ENCODE data around the gene C19orf44. TPM values are rescaled to one million over a fixed set of nuclear protein-coding genes. Genes with fewer than 3 reads are reported as not detected.
A peak's percentile ranks its signal among the peaks of the same experiment; 100 is the strongest.
"Not testable (repeated sequence)": the region's sequence is repeated elsewhere in the genome, so short reads cannot be mapped to it uniquely, and the experiment has no call there.

The C19orf44 gene
- total RNA-seq, 5 donors from 2014 or later (not counting 1 experiment from before 2014, with no cell fraction given), result 2.3 to 4.6 (median 3.3) TPM

DNA sequence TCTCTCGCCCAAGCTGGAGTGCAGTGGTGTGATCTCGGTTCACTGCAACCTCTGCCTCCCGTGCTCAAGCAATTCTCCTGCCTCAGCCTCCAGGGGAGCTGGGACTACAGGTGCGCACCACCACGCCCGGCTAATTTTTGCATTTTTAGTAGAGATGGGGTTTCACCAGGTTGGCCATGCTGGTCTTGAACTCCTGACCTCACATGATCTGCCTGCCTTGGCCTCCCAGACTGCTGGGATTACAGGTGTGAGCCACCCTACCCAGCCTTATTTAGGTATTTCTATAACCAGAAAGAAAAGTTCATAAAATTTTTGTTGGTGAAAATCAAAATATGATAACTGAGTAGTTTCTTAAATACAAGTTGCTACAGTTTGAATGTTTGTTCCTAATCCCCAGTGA is 47.5 kb downstream of the C19orf44 start:
- H3K27ac ChIP-seq (ENCODE audit: low read length); H3K9me3 ChIP-seq; H3K9me3 Mint-ChIP-seq; ATAC-seq (replicated peaks in 1 of 4); DNase-seq; H3K27me3 Mint-ChIP-seq; H3K36me3 Mint-ChIP-seq; H3K27me3 ChIP-seq (replicated peaks in 1 of 2; ENCODE audit: control insufficient read depth in 2 of 2, extremely low read depth in 1 of 2, insufficient read depth in 2 of 2, low read length in 1 of 2); H3K4me3 ChIP-seq (ENCODE audit: control insufficient read depth in 1 of 2, extremely low read depth in 1 of 2, low read length in 1 of 2): not testable (repeated sequence)
- H3K4me1 Mint-ChIP-seq, result peaks cover 43 to 49% (median 43%) of the 10 kb centered on the region in 3 donors
- H3K27ac Mint-ChIP-seq, result peak overlapping the region; percentile 46 to 87
- CTCF ChIA-PET, result interaction anchor here in 1 of 2 donors (1.0 kb wide), 1 partner anchor 22 kb away, joined by 3 read pairs; no protein-coding TSS in a partner anchor
- Histone ChIP-seq H3K4me1 (ENCODE audit: control insufficient read depth in 1 of 2, extremely low read depth in 1 of 2, insufficient read depth in 2 of 2, low read length in 2 of 2) (peaks cover 19 to 53% of the 10 kb centered on the region in 2 experiments), H3K36me3 (ENCODE audit: control insufficient read depth in 2 of 2, extremely low read depth in 1 of 2, insufficient read depth in 1 of 2, low read length in 1 of 2) (peaks cover 0 to 11% of the 10 kb centered on the region in 2 donors)
- POLR2A ChIA-PET, result interaction anchor here in 1 of 2 donors (0.6 to 1.2 kb wide), 3 partner anchors 28 to 533 kb away, joined by 3 to 7 read pairs (median 3); no protein-coding TSS in a partner anchor
- H3K4me3 Mint-ChIP-seq, result peak overlapping the region; percentile 85 to 92 (median 92)
- WGBS (ENCODE audit: insufficient coverage), result no CpG with 5 or more reads among the region's 6 CpGs

GRCh38 chr19:16544473-16545231 is 48.5 kb downstream of the C19orf44 start:
- H3K27me3 ChIP-seq (replicated peaks in 1 of 2; ENCODE audit: control insufficient read depth in 2 of 2, extremely low read depth in 1 of 2, insufficient read depth in 2 of 2, low read length in 1 of 2), result no peaks in the 10 kb centered on the region
- ChIA-PET CTCF (interaction anchor here (0.6 to 0.7 kb wide), 2 partner anchors 87 to 172 kb away, joined by 3 to 5 read pairs; no protein-coding TSS in a partner anchor), POLR2A (no interaction called here)
- H3K27ac Mint-ChIP-seq, result peak overlapping the region; percentile 24 to 76
- H3K9me3 Mint-ChIP-seq, result no peaks in the 10 kb centered on the region
- H3K36me3 ChIP-seq (ENCODE audit: control insufficient read depth in 2 of 2, extremely low read depth in 1 of 2, insufficient read depth in 1 of 2, low read length in 1 of 2), result peaks cover 0 to 9% of the 10 kb centered on the region in 2 donors
- H3K4me1 ChIP-seq (ENCODE audit: control insufficient read depth in 1 of 2, extremely low read depth in 1 of 2, insufficient read depth in 2 of 2, low read length in 2 of 2), result peaks cover 16 to 46% of the 10 kb centered on the region in 2 experiments
- H3K4me3 ChIP-seq (ENCODE audit: control insufficient read depth in 1 of 2, extremely low read depth in 1 of 2, low read length in 1 of 2), result no peak overlapping the region
- 95% methylated on average over 3 of the region's 11 CpGs for WGBS (ENCODE audit: insufficient coverage)
- H3K27ac ChIP-seq (ENCODE audit: low read length), result no peak overlapping the region
- no peaks in the 10 kb centered on the region for H3K9me3 ChIP-seq
- ATAC-seq (replicated peaks in 1 of 4), result no peak
- H3K27me3 Mint-ChIP-seq, result no peaks in the 10 kb centered on the region
- peaks cover 7% of the 10 kb centered on the region for H3K36me3 Mint-ChIP-seq
- H3K4me1 Mint-ChIP-seq, result peaks cover 36 to 42% (median 38%) of the 10 kb centered on the region in 3 donors
- H3K4me3 Mint-ChIP-seq, result peak overlapping the region; percentile 0 to 28 (median 11)
- no peak for DNase-seq

DNA sequence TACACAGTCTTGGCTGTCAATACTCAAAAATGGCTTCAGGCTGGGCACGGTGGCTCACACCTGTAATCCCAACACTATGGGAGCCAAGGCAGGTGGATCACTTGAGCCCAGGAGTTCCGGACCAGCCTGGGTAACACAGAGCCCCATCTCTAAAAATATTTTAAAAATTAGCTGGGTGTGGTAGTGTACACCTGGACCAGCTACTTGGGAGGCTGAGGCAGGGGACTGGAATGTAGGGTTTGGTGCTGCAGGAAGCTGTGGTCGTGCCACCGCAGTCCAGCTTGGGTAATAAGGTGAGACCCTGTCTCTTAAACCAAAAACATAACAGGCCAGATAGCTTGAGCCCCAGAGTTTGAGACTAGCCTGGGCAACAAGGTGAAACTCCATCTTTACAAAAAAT is 52.8 kb downstream of the C19orf44 start:
- ATAC-seq (replicated peaks in 1 of 4) (no peak), DNase-seq (no peak)
- H3K27me3 ChIP-seq (replicated peaks in 1 of 2; ENCODE audit: control insufficient read depth in 2 of 2, extremely low read depth in 1 of 2, insufficient read depth in 2 of 2, low read length in 1 of 2), result no peaks in the 10 kb centered on the region
- no peak overlapping the region for H3K4me3 Mint-ChIP-seq
- CTCF ChIA-PET, result no interaction called here
- H3K27ac Mint-ChIP-seq, result no peak overlapping the region
- H3K9me3 Mint-ChIP-seq, result no peaks in the 10 kb centered on the region
- peaks cover 18% of the 10 kb centered on the region for H3K36me3 Mint-ChIP-seq
- H3K9me3 ChIP-seq, result no peaks in the 10 kb centered on the region
- WGBS (ENCODE audit: insufficient coverage), result 100% methylated on average over 1 of the region's 4 CpGs
- no peaks in the 10 kb centered on the region for H3K27me3 Mint-ChIP-seq
- peaks cover 5 to 21% of the 10 kb centered on the region in 2 donors for H3K36me3 ChIP-seq (ENCODE audit: control insufficient read depth in 2 of 2, extremely low read depth in 1 of 2, insufficient read depth in 1 of 2, low read length in 1 of 2)
- peaks cover 13 to 19% (median 16%) of the 10 kb centered on the region in 3 donors for H3K4me1 Mint-ChIP-seq
- H3K27ac ChIP-seq (ENCODE audit: low read length), result no peak overlapping the region
- POLR2A ChIA-PET, result interaction anchor here in 1 of 2 donors (0.7 kb wide), 1 partner anchor 12 kb away, joined by 4 read pairs; no protein-coding TSS in a partner anchor
- no peak overlapping the region for H3K4me3 ChIP-seq (ENCODE audit: control insufficient read depth in 1 of 2, extremely low read depth in 1 of 2, low read length in 1 of 2)
- peaks cover 5 to 11% of the 10 kb centered on the region in 2 experiments for H3K4me1 ChIP-seq (ENCODE audit: control insufficient read depth in 1 of 2, extremely low read depth in 1 of 2, insufficient read depth in 2 of 2, low read length in 2 of 2)

GRCh38 chr19:16551902-16552301 is 55.7 kb downstream of the C19orf44 start:
- H3K9me3 ChIP-seq; DNase-seq; CTCF ChIA-PET; H3K27me3 ChIP-seq (replicated peaks in 1 of 2; ENCODE audit: control insufficient read depth in 2 of 2, extremely low read depth in 1 of 2, insufficient read depth in 2 of 2, low read length in 1 of 2); H3K4me3 ChIP-seq (ENCODE audit: control insufficient read depth in 1 of 2, extremely low read depth in 1 of 2, low read length in 1 of 2); H3K27ac ChIP-seq (ENCODE audit: low read length); H3K4me1 Mint-ChIP-seq; H3K4me3 Mint-ChIP-seq; H3K4me1 ChIP-seq (ENCODE audit: control insufficient read depth in 1 of 2, extremely low read depth in 1 of 2, insufficient read depth in 2 of 2, low read length in 2 of 2); H3K9me3 Mint-ChIP-seq; H3K27me3 Mint-ChIP-seq; ATAC-seq (replicated peaks in 1 of 4): not testable (repeated sequence)
- H3K36me3 Mint-ChIP-seq, result peaks cover 26% of the 10 kb centered on the region
- WGBS (ENCODE audit: insufficient coverage), result 80% methylated on average over 1 of the region's 6 CpGs
- H3K27ac Mint-ChIP-seq, result peak overlapping the region in 1 of 2 donors; percentile 6
- POLR2A ChIA-PET, result interaction anchor here in 1 of 2 donors (0.6 kb wide), 1 partner anchor 19 kb away, joined by 3 read pairs; no protein-coding TSS in a partner anchor
- peaks cover 10 to 32% of the 10 kb centered on the region in 2 donors for H3K36me3 ChIP-seq (ENCODE audit: control insufficient read depth in 2 of 2, extremely low read depth in 1 of 2, insufficient read depth in 1 of 2, low read length in 1 of 2)

- Mint-ChIP-seq H3K27ac (no peak overlapping the region), H3K36me3 (peaks cover 30% of the 10 kb centered on the region), H3K4me3 (no peak overlapping the region), H3K9me3 (no peaks in the 10 kb centered on the region), H3K4me1 (peaks cover 3 to 9% (median 6%) of the 10 kb centered on the region in 3 donors), H3K27me3 (no peaks in the 10 kb centered on the region)
- DNase-seq (no peak), ATAC-seq (replicated peaks in 1 of 4) (no peak)
- H3K4me3 ChIP-seq (ENCODE audit: control insufficient read depth in 1 of 2, extremely low read depth in 1 of 2, low read length in 1 of 2), result no peak overlapping the region
- peaks cover 10 to 37% of the 10 kb centered on the region in 2 donors for H3K36me3 ChIP-seq (ENCODE audit: control insufficient read depth in 2 of 2, extremely low read depth in 1 of 2, insufficient read depth in 1 of 2, low read length in 1 of 2)
- H3K4me1 ChIP-seq (ENCODE audit: control insufficient read depth in 1 of 2, extremely low read depth in 1 of 2, insufficient read depth in 2 of 2, low read length in 2 of 2), result no peaks in the 10 kb centered on the region
- H3K9me3 ChIP-seq, result no peaks in the 10 kb centered on the region
- CTCF ChIA-PET, result interaction anchor here in 1 of 2 donors (0.7 kb wide), 1 partner anchor 517 kb away, joined by 4 read pairs; no protein-coding TSS in a partner anchor
- no peak overlapping the region for H3K27ac ChIP-seq (ENCODE audit: low read length)
- WGBS (ENCODE audit: insufficient coverage), result 100% methylated on average over 1 of the region's 8 CpGs
- no peaks in the 10 kb centered on the region for H3K27me3 ChIP-seq (replicated peaks in 1 of 2; ENCODE audit: control insufficient read depth in 2 of 2, extremely low read depth in 1 of 2, insufficient read depth in 2 of 2, low read length in 1 of 2)
- POLR2A ChIA-PET, result no interaction called here
These were observed 58.6 kb downstream of the C19orf44 start for GRCh38 chr19:16554776-16555175.

DNA sequence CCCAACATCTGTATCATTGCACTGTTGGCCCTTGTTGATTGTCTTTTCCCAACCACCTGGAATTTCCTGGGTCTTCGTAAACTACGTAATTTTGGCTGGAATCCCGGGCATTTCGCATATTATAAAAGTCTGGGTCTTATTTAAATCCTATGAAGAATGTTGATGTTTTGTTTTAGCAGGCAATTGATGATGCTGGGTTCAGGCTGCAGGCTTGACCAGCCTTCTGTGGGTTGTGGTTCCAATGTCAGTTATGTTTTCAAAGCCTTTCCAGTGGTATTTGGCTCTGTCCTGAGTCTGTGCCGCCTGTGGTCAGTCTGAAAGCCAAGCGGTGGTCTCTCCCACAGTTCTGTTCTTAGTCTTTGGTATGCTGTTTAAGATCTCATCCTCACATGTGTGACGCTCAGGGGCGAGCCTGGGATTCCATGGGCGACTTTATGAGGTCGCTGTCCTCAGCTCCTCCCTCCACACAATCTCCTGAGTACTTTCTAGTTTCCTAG is 63.6 kb downstream of the C19orf44 start:
- no peak overlapping the region for H3K27ac Mint-ChIP-seq
- peaks cover 4 to 10% (median 5%) of the 10 kb centered on the region in 3 donors for H3K4me1 Mint-ChIP-seq
- H3K4me3 Mint-ChIP-seq, result no peak overlapping the region
- ChIA-PET CTCF (no interaction called here), POLR2A (no interaction called here)
- no peaks in the 10 kb centered on the region for H3K27me3 Mint-ChIP-seq
- H3K9me3 Mint-ChIP-seq, result no peaks in the 10 kb centered on the region
- no peak overlapping the region for H3K4me3 ChIP-seq (ENCODE audit: control insufficient read depth in 1 of 2, extremely low read depth in 1 of 2, low read length in 1 of 2)
- peaks cover 42% of the 10 kb centered on the region for H3K36me3 Mint-ChIP-seq
- WGBS (ENCODE audit: insufficient coverage), result 97% methylated on average over 9 of the region's 10 CpGs
- H3K9me3 ChIP-seq, result no peaks in the 10 kb centered on the region
- no peak overlapping the region for H3K27ac ChIP-seq (ENCODE audit: low read length)
- DNase-seq (no peak), ATAC-seq (replicated peaks in 1 of 4) (no peak)
- peaks cover 20 to 51% of the 10 kb centered on the region in 2 donors for H3K36me3 ChIP-seq (ENCODE audit: control insufficient read depth in 2 of 2, extremely low read depth in 1 of 2, insufficient read depth in 1 of 2, low read length in 1 of 2)
- no peaks in the 10 kb centered on the region for H3K4me1 ChIP-seq (ENCODE audit: control insufficient read depth in 1 of 2, extremely low read depth in 1 of 2, insufficient read depth in 2 of 2, low read length in 2 of 2)
- no peaks in the 10 kb centered on the region for H3K27me3 ChIP-seq (replicated peaks in 1 of 2; ENCODE audit: control insufficient read depth in 2 of 2, extremely low read depth in 1 of 2, insufficient read depth in 2 of 2, low read length in 1 of 2)

Data from T-cell (primary cell).